MCF 10A (cell line): ENCODE results near the gene B4GALT6. TPM values are rescaled to one million over a fixed set of nuclear protein-coding genes. Genes with fewer than 3 reads are reported as not detected.

Source experiments
- BruUV-seq: library from RNA; stranded (reverse); fragments of 400-500 nt; replicated peaks from 2 replicates; lab custom pipeline; 2021; lab: Mats Ljungman, UMichigan
- CTCF ChIA-PET: fragments of 300-600 bp; sonication (Branson Sonifier 250); formaldehyde crosslinking; extraction: SDS; loops from one replicate; lab custom pipeline; 2021; ENCODE audit warnings: antibody characterized with exemption, inconsistent platforms; lab: Yijun Ruan, JAX
- POLR2A ChIA-PET: fragments of 300-600, 350-650 bp; sonication (Branson Sonifier 250); formaldehyde crosslinking; extraction: SDS; loops from one replicate; lab custom pipeline; 2020; ENCODE audit warnings: antibody characterized with exemption, inconsistent platforms; lab: Yijun Ruan, JAX
- DNase-seq: peaks from one replicate; pipeline ENCODE4 v3.0.0-alpha.2; 2018; ENCODE audit not compliant: unreplicated experiment
- H3K27ac Mint-ChIP-seq: one replicate; pipeline ENCODE4 v1.8.0; 2022; ENCODE audit warnings: mild to moderate bottlenecking, low read depth, mixed read lengths; ENCODE audit not compliant: unreplicated experiment
- H3K27me3 Mint-ChIP-seq: one replicate; pipeline ENCODE4 v1.8.0; 2022; ENCODE audit warnings: mixed read lengths; ENCODE audit not compliant: insufficient read depth, unreplicated experiment
- H3K36me3 Mint-ChIP-seq: one replicate; pipeline ENCODE4 v1.8.0; 2022; ENCODE audit warnings: mild to moderate bottlenecking, moderate library complexity, mixed read lengths; ENCODE audit not compliant: insufficient read depth, unreplicated experiment
- H3K4me1 Mint-ChIP-seq: one replicate; pipeline ENCODE4 v1.8.0; 2022; ENCODE audit warnings: mixed read lengths; ENCODE audit not compliant: insufficient read depth, unreplicated experiment
- H3K4me3 Mint-ChIP-seq: one replicate; pipeline ENCODE4 v1.8.0; 2022; ENCODE audit warnings: mild to moderate bottlenecking, moderate library complexity, mixed read lengths; ENCODE audit not compliant: unreplicated experiment
- H3K9me3 Mint-ChIP-seq: one replicate; pipeline ENCODE4 v1.8.0; 2022; ENCODE audit warnings: mixed read lengths; ENCODE audit not compliant: unreplicated experiment
- CTCF ChIP-seq: fragments of 200-600 bp; IDR thresholded peaks from one replicate; pipeline ENCODE4 v1.8.0; 2022; ENCODE audit warnings: antibody characterized with exemption, mild to moderate bottlenecking; ENCODE audit not compliant: unreplicated experiment
- intact Hi-C: fragments of 100-400 bp; cut with micrococcal nuclease; formaldehyde crosslinking; loops from 2 replicates; pipeline ENCODE4 v1.14.1; 2022
- total RNA-seq: library from RNA; stranded (reverse); gene quantifications from 2 replicates; pipeline ENCODE4 v1.2.3, GENCODE V29; 2022

B4GALT6 gene
- total RNA-seq, 1 experiment from 2014 or later: 6.0 TPM

DNA sequence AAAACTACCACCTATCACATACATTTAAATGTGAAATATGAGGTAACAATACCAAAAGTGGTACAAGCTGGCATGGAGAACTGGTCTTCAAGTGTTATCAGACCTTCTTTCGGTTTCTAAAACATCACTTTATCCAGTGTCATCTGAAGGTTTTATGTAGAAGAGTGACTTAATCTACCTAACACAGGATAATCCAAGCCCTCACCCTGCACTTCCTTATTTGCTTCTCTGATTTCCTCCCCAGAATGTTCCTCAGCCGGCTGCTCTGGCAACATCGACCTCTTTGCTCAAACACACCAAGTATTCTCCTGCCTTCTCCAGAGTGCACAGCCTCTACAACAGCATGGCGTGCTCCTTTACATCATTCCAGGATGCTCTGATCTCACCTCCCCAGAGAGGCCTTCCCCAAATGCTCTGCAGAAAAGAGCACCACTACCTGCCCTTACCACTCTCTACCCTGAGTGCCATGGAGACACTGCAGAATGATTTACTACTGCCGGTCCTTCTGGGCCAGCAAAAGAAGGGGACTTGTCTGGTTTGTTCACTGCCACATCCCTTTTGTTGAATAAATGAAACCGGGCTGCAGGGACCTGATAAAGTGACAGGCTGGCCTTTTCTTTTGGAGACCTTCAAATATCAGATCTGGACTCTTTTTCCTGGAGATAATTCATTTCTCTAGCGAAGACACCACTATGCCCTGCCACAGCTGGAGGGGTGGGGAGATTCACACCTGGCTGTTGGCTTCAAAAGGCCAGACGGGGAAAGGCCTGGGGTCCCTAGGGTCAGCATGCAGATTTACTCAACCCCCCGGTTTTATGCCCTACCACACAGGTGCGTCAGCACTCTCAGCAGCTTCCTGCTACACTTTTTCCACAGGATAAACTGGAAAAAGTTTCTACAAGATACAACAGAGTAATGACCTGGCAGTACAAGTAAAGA is 50.7 kb downstream of the B4GALT6 start:
- no peaks in the 10 kb centered on the region for H3K4me1 Mint-ChIP-seq
- H3K36me3 Mint-ChIP-seq: no peaks in the 10 kb centered on the region
- CTCF ChIA-PET: no interaction called here
- H3K9me3 Mint-ChIP-seq: no peaks in the 10 kb centered on the region
- H3K4me3 Mint-ChIP-seq: no peak overlapping the region
- DNase-seq: no peak
- no peak for TF ChIP-seq CTCF
- BruUV-seq: no TSS peak
- H3K27me3 Mint-ChIP-seq: no peaks in the 10 kb centered on the region
- no peak overlapping the region for H3K27ac Mint-ChIP-seq
- POLR2A ChIA-PET: no interaction called here
- intact Hi-C loops: no loop called here

- Mint-ChIP-seq H3K27ac (no peak overlapping the region), H3K27me3 (no peaks in the 10 kb centered on the region), H3K9me3 (no peaks in the 10 kb centered on the region), H3K36me3 (no peaks in the 10 kb centered on the region), H3K4me3 (no peak overlapping the region), H3K4me1 (no peaks in the 10 kb centered on the region)
- TF ChIP-seq CTCF: no peak
- CTCF ChIA-PET: interaction anchor here (0.6 kb wide), 1 partner anchor 12 kb away, joined by 3 read pairs; no protein-coding TSS in a partner anchor
- no peak for DNase-seq
- no TSS peak for BruUV-seq
- POLR2A ChIA-PET: interaction anchor here (0.5 kb wide), 1 partner anchor 17 kb away, joined by 3 read pairs; no protein-coding TSS in a partner anchor
- intact Hi-C loops: no loop called here
Measured at GRCh38 chr18:31632356-31632755, 52.0 kb downstream of the B4GALT6 start.

DNA sequence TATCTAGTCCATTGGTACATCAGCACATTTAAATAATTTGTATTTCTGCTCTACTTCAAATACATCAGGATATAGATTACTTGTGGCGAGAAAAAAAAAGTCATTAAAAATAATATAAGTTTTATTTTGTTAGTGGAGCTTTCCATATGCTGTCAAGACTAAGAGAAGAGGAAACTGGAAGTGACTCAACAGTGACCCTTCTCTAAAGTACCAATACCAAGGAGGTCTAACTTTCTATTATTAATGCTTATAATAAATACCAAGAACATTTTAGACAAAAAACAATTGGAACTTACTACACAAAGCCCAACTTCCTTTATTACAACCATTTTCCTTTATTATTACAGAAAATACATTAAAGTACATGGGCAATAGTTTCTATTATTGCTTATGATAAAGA is 52.9 kb downstream of the B4GALT6 start:
- peaks cover 2% of the 10 kb centered on the region for H3K36me3 Mint-ChIP-seq
- H3K9me3 Mint-ChIP-seq: no peaks in the 10 kb centered on the region
- TF ChIP-seq CTCF: no peak
- CTCF ChIA-PET: no interaction called here
- no peaks in the 10 kb centered on the region for H3K4me1 Mint-ChIP-seq
- H3K27ac Mint-ChIP-seq: no peak overlapping the region
- no peaks in the 10 kb centered on the region for H3K27me3 Mint-ChIP-seq
- POLR2A ChIA-PET: interaction anchor here (0.5 to 0.6 kb wide), 2 partner anchors 16 to 17 kb away, joined by 3 read pairs; no protein-coding TSS in a partner anchor
- no TSS peak for BruUV-seq
- DNase-seq: no peak
- no peak overlapping the region for H3K4me3 Mint-ChIP-seq
- intact Hi-C loops: no loop called here

DNA sequence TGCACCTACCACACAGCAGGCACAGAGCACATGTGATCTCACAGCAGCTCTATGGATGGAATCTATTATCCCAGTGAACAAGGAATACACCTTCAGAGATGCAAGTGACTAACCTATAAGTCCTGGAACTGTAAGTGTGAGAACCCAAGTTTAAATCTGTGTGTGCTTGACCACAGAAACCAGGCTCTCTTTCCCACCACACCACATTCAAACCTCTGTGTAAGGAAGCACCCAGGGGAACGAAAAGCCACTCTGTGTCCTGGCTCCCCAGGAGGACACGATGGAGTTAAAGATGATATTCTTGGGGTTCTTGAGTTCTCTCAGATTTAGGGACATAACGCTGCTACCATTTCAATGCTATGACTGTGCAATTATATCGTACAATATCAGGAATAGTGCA is 53.8 kb downstream of the B4GALT6 start:
- Mint-ChIP-seq H3K4me1 (no peaks in the 10 kb centered on the region), H3K4me3 (no peak overlapping the region), H3K27ac (no peak overlapping the region), H3K36me3 (peaks cover 8% of the 10 kb centered on the region), H3K9me3 (no peaks in the 10 kb centered on the region), H3K27me3 (no peaks in the 10 kb centered on the region)
- DNase-seq: no peak
- no peak for TF ChIP-seq CTCF
- POLR2A ChIA-PET: no interaction called here
- intact Hi-C loops: no loop called here
- BruUV-seq: no TSS peak
- CTCF ChIA-PET: no interaction called here
